Neural crest cell (in vitro differentiated cells): Measurements from ENCODE around the gene PRR18. TPM values are rescaled to one million over a fixed set of nuclear protein-coding genes. Genes with fewer than 3 reads are reported as not detected.

Experiments
- DNase-seq: peaks from one replicate; pipeline ENCODE4 v3.0.0; 2021; ENCODE audit warnings: low read depth, mixed read lengths, low spot score
- H3K27ac Mint-ChIP-seq: one replicate; pipeline ENCODE4 v1.8.0; 2021; ENCODE audit warnings: mild to moderate bottlenecking, mixed read lengths; ENCODE audit not compliant: unreplicated experiment
- H3K27me3 Mint-ChIP-seq: 2 replicates; pipeline ENCODE4 v1.8.0; 2021; ENCODE audit warnings: low read depth, mild to moderate bottlenecking, mixed read lengths
- H3K36me3 Mint-ChIP-seq: 2 replicates; pipeline ENCODE4 v1.8.0; 2021; ENCODE audit warnings: low read depth, mild to moderate bottlenecking, mixed read lengths
- H3K4me1 Mint-ChIP-seq: 2 replicates; pipeline ENCODE4 v1.8.0; 2021; ENCODE audit warnings: mixed read lengths
- H3K4me3 Mint-ChIP-seq: one replicate; pipeline ENCODE4 v1.8.0; 2021; ENCODE audit warnings: mild to moderate bottlenecking, mixed read lengths
- H3K9me3 Mint-ChIP-seq: 2 replicates; pipeline ENCODE4 v1.8.0; 2021; ENCODE audit warnings: mixed read lengths
- total RNA-seq: library from RNA; stranded (reverse); gene quantifications from 2 replicates; pipeline ENCODE4 v1.2.1, GENCODE V29; 2021
- TF ChIP-seq, protein P1 (sequence below): fragments of 200-600 bp; sonication (generic); conservative IDR thresholded peaks from 2 replicates; pipeline ENCODE4 v1.5.0; 2021; ENCODE audit warnings: antibody characterized with exemption, mild to moderate bottlenecking

Gene PRR18
- total RNA-seq, 1 donor from 2014 or later = 0.35 TPM

DNA sequence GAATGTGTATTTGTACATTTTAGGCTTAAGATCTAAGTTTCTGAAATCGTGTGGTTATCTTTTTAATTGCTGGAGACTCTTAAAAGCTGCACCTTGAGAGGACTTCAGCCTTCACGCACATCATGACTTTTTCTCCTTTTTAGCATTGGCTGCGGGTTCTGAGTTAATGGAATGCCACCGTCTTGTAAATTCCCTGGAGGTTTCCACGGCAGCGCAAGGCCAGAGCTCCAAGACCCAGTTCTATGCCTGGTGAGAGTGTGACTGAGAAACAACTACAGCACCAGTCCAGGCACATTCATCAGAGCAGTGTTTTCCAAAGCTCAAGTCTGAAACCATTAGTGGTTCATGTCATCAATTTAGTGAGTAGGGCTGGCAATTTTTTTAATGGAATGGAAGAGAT lies 23.0 kb downstream of the PRR18 start:
- no peak for DNase-seq
- Mint-ChIP-seq H3K27ac (no peak overlapping the region), H3K27me3 (peaks cover 27% of the 10 kb centered on the region), H3K9me3 (no peaks in the 10 kb centered on the region), H3K4me1 (no peaks in the 10 kb centered on the region), H3K4me3 (no peak overlapping the region), H3K36me3 (no peaks in the 10 kb centered on the region)
- TF ChIP-seq, protein P1, sequence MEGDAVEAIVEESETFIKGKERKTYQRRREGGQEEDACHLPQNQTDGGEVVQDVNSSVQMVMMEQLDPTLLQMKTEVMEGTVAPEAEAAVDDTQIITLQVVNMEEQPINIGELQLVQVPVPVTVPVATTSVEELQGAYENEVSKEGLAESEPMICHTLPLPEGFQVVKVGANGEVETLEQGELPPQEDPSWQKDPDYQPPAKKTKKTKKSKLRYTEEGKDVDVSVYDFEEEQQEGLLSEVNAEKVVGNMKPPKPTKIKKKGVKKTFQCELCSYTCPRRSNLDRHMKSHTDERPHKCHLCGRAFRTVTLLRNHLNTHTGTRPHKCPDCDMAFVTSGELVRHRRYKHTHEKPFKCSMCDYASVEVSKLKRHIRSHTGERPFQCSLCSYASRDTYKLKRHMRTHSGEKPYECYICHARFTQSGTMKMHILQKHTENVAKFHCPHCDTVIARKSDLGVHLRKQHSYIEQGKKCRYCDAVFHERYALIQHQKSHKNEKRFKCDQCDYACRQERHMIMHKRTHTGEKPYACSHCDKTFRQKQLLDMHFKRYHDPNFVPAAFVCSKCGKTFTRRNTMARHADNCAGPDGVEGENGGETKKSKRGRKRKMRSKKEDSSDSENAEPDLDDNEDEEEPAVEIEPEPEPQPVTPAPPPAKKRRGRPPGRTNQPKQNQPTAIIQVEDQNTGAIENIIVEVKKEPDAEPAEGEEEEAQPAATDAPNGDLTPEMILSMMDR = no peak

DNA sequence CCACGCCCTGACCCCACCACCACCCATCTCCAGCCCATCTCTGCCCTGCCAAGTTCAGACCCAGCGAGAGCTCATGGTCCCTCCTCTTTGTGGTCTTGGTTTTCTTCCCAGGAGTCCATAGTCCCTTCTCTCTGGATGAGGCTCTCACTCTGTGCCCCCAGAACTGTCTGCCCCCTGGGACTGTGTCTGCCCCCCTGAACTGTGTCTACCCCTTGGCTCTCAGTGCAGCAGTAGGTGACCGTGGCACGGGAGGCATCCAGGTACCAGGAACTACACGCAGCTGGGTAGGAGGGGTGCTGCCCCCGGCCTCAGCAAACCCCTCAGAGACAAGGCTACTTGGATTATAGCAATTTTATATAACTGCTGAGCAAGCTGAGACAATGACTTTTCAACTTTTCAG lies 23.6 kb downstream of the PRR18 start:
- H3K9me3 Mint-ChIP-seq = no peaks in the 10 kb centered on the region
- H3K27me3 Mint-ChIP-seq = peaks cover 26% of the 10 kb centered on the region
- H3K27ac Mint-ChIP-seq = no peak overlapping the region
- DNase-seq = no peak
- no peak overlapping the region for H3K4me3 Mint-ChIP-seq
- TF ChIP-seq, protein P1 = no peak
- H3K4me1 Mint-ChIP-seq = no peaks in the 10 kb centered on the region
- H3K36me3 Mint-ChIP-seq = no peaks in the 10 kb centered on the region

DNA sequence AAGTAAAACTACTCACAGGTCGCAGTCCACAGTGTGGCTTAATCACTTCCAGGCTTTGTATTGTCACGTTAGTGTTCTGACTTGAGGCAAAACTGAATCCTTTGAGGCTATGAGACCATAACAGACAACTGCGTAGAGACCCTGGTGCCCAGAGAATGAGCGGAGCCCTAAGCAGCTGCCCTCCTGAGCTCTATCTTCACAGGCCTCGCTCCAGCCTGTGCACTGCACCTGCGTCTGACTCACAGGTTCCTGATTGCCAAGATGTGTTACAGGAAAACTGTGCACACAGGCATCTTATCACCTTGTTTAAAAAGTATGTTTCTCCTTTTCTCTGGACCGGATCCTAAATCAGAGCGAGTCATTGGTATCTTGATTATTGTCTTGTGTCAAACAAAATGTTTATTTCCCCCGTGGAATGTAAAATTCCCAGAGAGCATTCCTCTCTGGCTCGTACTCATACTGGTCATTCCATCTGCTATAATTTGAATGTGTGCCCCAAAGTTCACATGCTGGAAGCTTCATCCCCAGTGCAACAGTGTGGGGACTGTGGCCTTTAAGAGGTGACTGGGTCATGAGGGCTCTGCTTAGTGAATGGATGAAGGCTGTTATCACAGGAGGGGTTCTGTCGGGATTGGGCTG lies 25.7 kb downstream of the PRR18 start:
- H3K27me3 Mint-ChIP-seq = peaks cover 27% of the 10 kb centered on the region
- TF ChIP-seq, protein P1 = no peak
- no peak overlapping the region for H3K27ac Mint-ChIP-seq
- H3K36me3 Mint-ChIP-seq = no peaks in the 10 kb centered on the region
- no peak overlapping the region for H3K4me3 Mint-ChIP-seq
- H3K4me1 Mint-ChIP-seq = no peaks in the 10 kb centered on the region
- DNase-seq = no peak
- H3K9me3 Mint-ChIP-seq = no peaks in the 10 kb centered on the region

DNA sequence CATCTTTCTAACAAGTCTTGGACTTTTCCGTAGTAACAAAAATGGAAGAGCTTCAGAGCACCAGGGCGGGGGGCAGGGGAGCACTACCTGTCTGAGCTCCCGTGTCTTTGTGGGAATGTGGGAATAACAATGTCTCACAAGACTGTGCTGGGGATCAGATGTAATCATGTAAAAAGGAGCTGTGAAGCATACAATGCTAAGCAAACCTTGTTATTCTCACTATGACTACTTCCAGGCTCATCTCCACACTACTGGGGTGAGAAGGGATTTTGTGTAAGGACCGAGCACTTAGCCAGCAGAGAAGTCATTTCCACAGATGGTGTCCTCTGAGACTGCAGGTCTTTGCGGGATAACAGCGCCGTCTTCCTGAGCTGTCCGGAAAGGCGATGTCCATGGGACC lies 27.1 kb downstream of the PRR18 start:
- H3K4me1 Mint-ChIP-seq = peaks cover 6% of the 10 kb centered on the region
- no peak overlapping the region for H3K4me3 Mint-ChIP-seq
- H3K27ac Mint-ChIP-seq = no peak overlapping the region
- no peak for DNase-seq
- no peaks in the 10 kb centered on the region for H3K9me3 Mint-ChIP-seq
- peaks cover 32% of the 10 kb centered on the region for H3K27me3 Mint-ChIP-seq
- no peaks in the 10 kb centered on the region for H3K36me3 Mint-ChIP-seq
- TF ChIP-seq, protein P1 = no peak

DNA sequence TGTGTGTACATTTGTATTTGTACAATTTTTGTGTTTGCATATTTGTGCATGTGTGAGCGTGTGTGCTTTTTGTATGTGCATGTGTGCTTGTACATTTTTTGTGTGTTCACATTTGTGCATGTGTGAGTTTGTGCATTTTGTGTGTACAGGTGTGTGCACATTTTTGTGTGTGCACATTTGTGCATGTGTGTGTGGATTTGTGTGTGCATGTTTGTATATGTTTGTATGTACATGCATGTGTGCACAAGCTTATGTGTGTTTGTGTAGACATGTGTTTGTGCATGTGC lies 28.9 kb downstream of the PRR18 start:
- TF ChIP-seq, protein P1 = no peak
- DNase-seq = no peak
- Mint-ChIP-seq H3K27me3 (peaks cover 26% of the 10 kb centered on the region), H3K9me3 (no peaks in the 10 kb centered on the region), H3K4me3 (no peak overlapping the region), H3K36me3 (no peaks in the 10 kb centered on the region), H3K27ac (no peak overlapping the region), H3K4me1 (peaks cover 10% of the 10 kb centered on the region)
